Neural cell (in vitro differentiated cells): ENCODE results near the gene SNTB2.

Experiments
- EP300 ChIP-seq: fragments of 450-650 bp; conservative IDR thresholded peaks from 2 replicates; pipeline ENCODE4 v1.6.1; 2014; ENCODE audit warnings: antibody characterized with exemption, mild to moderate bottlenecking, moderate library complexity; ENCODE audit not compliant: poor library complexity, severe bottlenecking
- EZH2 ChIP-seq: fragments of 200-600, 300-800 bp; shearing (Covaris generic), sonication (generic); IDR thresholded peaks from 2 replicates; pipeline ENCODE4 v1.6.1; 2014; ENCODE audit warnings: antibody characterized with exemption, low read length, borderline replicate concordance, mild to moderate bottlenecking; ENCODE audit not compliant: insufficient read depth, poor library complexity, severe bottlenecking
- MXI1 ChIP-seq: fragments of 450-650 bp; conservative IDR thresholded peaks from 2 replicates; pipeline ENCODE4 v1.6.1; 2014; ENCODE audit warnings: antibody characterized with exemption, mild to moderate bottlenecking; ENCODE audit not compliant: poor library complexity, severe bottlenecking
- POLR2AphosphoS5 ChIP-seq: IDR thresholded peaks from 2 replicates; pipeline ENCODE4 v1.6.1; 2012
- RAD21 ChIP-seq: fragments of 450-650 bp; conservative IDR thresholded peaks from 2 replicates; pipeline ENCODE4 v1.6.1; 2014; ENCODE audit warnings: antibody characterized with exemption, mild to moderate bottlenecking, moderate library complexity
- REST ChIP-seq: IDR thresholded peaks from 2 replicates; pipeline ENCODE4 v1.6.1; 2012; ENCODE audit warnings: borderline replicate concordance
- SMC3 ChIP-seq: fragments of 450-650 bp; conservative IDR thresholded peaks from 2 replicates; pipeline ENCODE4 v1.6.1; 2014; ENCODE audit warnings: antibody characterized with exemption, mild to moderate bottlenecking, moderate library complexity; ENCODE audit not compliant: poor library complexity
- TAF1 ChIP-seq: IDR thresholded peaks from 2 replicates; pipeline ENCODE4 v1.6.1; 2012; ENCODE audit warnings: low read depth
- TF ChIP-seq, protein P1 (sequence below): fragments of 450-650 bp; IDR thresholded peaks from 2 replicates; pipeline ENCODE4 v1.5.1; 2014; ENCODE audit warnings: antibody characterized with exemption, mild to moderate bottlenecking, moderate library complexity; ENCODE audit not compliant: poor library complexity, severe bottlenecking

DNA sequence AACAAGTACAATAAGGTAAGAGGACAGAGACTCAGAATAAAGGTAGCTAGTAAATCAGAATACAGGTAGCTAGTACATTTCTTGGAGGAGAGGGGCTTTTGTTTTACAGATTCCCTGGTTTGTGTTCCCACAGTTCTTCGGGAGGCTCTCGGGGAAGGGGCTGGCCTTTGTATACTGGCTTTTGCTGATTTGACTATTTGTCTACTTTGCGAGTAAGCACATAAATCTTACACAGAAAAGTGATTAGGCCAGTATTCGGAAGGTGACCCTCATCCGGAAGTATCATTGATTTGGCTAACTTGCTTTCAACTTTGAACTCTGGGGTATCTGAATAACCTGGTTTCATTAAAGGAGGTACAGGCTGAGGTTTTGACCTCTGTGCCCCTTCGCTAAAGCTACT is 21.4 kb upstream of the SNTB2 start:
- TF ChIP-seq, protein P1, sequence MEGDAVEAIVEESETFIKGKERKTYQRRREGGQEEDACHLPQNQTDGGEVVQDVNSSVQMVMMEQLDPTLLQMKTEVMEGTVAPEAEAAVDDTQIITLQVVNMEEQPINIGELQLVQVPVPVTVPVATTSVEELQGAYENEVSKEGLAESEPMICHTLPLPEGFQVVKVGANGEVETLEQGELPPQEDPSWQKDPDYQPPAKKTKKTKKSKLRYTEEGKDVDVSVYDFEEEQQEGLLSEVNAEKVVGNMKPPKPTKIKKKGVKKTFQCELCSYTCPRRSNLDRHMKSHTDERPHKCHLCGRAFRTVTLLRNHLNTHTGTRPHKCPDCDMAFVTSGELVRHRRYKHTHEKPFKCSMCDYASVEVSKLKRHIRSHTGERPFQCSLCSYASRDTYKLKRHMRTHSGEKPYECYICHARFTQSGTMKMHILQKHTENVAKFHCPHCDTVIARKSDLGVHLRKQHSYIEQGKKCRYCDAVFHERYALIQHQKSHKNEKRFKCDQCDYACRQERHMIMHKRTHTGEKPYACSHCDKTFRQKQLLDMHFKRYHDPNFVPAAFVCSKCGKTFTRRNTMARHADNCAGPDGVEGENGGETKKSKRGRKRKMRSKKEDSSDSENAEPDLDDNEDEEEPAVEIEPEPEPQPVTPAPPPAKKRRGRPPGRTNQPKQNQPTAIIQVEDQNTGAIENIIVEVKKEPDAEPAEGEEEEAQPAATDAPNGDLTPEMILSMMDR = no peak
- TF ChIP-seq SMC3 = no peak
- TF ChIP-seq EZH2 = no peak
- TF ChIP-seq RAD21 = no peak
- no peak for TF ChIP-seq EP300
- TF ChIP-seq TAF1 = no peak
- TF ChIP-seq MXI1 = no peak
- no peak for TF ChIP-seq REST
- TF ChIP-seq POLR2AphosphoS5 = no peak
